NB4 (cell line): ENCODE data around the gene NSMCE4A.

Experiments used
- CTCF ChIP-seq: IDR thresholded peaks from one replicate; pipeline ENCODE4 v1.5.1; 2012; ENCODE audit warnings: low read depth, low read length
- MAX ChIP-seq: IDR thresholded peaks from 2 replicates; pipeline ENCODE4 v1.6.1; 2011; ENCODE audit warnings: low read depth, low read length
- MYC ChIP-seq: IDR thresholded peaks from 2 replicates; pipeline ENCODE4 v1.6.1; 2011; ENCODE audit warnings: low read depth, low read length
- POLR2A ChIP-seq: IDR thresholded peaks from 2 replicates; pipeline ENCODE4 v1.6.1; 2011; ENCODE audit warnings: mild to moderate bottlenecking; ENCODE audit not compliant: insufficient read length; ENCODE audit errors: extremely low read depth

GRCh38 chr10:121988361-121989324 is 13.6 kb upstream of the NSMCE4A start, which contains the start of gene TACC2:
- TF ChIP-seq CTCF (no peak), MAX (no peak), POLR2A (no peak), MYC (no peak)
